ENCODE results near the gene CDIP1. TPM values are rescaled to one million over a fixed set of nuclear protein-coding genes. Genes with fewer than 3 reads are reported as not detected.
A peak's percentile ranks its signal among the peaks of the same experiment; 100 is the strongest.

Gene CDIP1
- total and polyA plus RNA-seq, 9 of the 15 experiments (the other 6 are each of a cell fraction or from before 2014, with no cell fraction given), result 0.29 TPM; not detected in 8

DNA sequence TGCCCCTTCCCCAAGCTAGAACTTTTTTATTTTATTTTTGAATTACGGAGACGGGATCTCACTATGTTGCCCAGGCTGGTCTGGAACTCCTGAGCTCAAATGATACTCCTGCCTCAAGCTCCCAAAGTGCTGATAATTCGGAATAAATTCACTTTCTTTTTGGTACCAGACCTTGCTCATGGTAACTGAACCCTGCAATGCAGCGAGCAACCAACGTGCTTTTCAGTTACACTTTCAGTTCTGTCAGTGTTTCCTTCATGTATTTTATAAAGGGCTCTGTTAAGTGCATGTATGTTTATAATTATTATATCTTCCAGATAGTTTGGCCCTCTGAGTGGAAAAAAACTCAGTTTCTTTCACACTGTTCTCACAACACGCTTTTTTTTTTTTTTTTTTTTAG lies 31.5 kb upstream of the CDIP1 start:
- Histone ChIP-seq H2AFZ (ENCODE audit: low read depth, low read length) (no peak overlapping the region), H3K79me2 (ENCODE audit: control insufficient read depth, insufficient read depth, low read length) (no peaks in the 10 kb centered on the region), H3K27ac (ENCODE audit: extremely low read depth, low read depth, low read length) (no peak overlapping the region), H3K36me3 (ENCODE audit: control insufficient read depth, insufficient read depth, low read length) (no peaks in the 10 kb centered on the region), H3K27me3 (ENCODE audit: control insufficient read depth in 2 of 2, insufficient read depth in 2 of 2, low read length in 2 of 2) (peaks cover 15 to 48% of the 10 kb centered on the region in 2 experiments), H3K4me3 (no peak overlapping the region), H4K20me1 (replicated peaks; ENCODE audit: control insufficient read depth, insufficient read depth, low read length) (no peaks in the 10 kb centered on the region), H3K9ac (ENCODE audit: insufficient read depth in 1 of 2, low read depth in 2 of 2, low read length in 2 of 2) (no peak overlapping the region), H3K9me1 (ENCODE audit: control insufficient read depth, insufficient read depth, low read length) (no peaks in the 10 kb centered on the region), H3K9me3 (replicated peaks; ENCODE audit: control insufficient read depth, insufficient read depth, low read depth, low read length) (no peaks in the 10 kb centered on the region), H3K4me2 (ENCODE audit: insufficient read depth, low read length) (no peak overlapping the region), H3K4me1 (replicated peaks in 1 of 2; ENCODE audit: control insufficient read depth in 2 of 2, insufficient read depth in 2 of 2, low read length in 2 of 2) (no peaks in the 10 kb centered on the region)
- ATAC-seq (no peak), FAIRE-seq (no peak), DNase-seq (ENCODE audit: extremely low read depth in 1 of 4, low spot score in 3 of 4) (no peak)
- in situ Hi-C loops (cut with MboI), result no loop called here
- 17% methylated on average over 5 of the region's 6 CpGs for WGBS (ENCODE audit: insufficient coverage, low coverage, missing lambda C conversion rate)
- intact Hi-C loops (cut with micrococcal nuclease), result no loop called here
- BruUV-seq (replicated peaks), result no TSS peak
- POLR2A ChIA-PET, result interaction anchor here (0.7 kb wide), 1 partner anchor 37 kb away, joined by 3 read pairs; no protein-coding TSS in a partner anchor
- TF ChIP-seq ZNF121 (CRISPR knock-in tag; conservative IDR thresholded peaks at IDR 0.05), result 0 out of 2 replicates have a peak, but pooled peaks have one; percentile 19
- TF ChIP-seq, protein P1, sequence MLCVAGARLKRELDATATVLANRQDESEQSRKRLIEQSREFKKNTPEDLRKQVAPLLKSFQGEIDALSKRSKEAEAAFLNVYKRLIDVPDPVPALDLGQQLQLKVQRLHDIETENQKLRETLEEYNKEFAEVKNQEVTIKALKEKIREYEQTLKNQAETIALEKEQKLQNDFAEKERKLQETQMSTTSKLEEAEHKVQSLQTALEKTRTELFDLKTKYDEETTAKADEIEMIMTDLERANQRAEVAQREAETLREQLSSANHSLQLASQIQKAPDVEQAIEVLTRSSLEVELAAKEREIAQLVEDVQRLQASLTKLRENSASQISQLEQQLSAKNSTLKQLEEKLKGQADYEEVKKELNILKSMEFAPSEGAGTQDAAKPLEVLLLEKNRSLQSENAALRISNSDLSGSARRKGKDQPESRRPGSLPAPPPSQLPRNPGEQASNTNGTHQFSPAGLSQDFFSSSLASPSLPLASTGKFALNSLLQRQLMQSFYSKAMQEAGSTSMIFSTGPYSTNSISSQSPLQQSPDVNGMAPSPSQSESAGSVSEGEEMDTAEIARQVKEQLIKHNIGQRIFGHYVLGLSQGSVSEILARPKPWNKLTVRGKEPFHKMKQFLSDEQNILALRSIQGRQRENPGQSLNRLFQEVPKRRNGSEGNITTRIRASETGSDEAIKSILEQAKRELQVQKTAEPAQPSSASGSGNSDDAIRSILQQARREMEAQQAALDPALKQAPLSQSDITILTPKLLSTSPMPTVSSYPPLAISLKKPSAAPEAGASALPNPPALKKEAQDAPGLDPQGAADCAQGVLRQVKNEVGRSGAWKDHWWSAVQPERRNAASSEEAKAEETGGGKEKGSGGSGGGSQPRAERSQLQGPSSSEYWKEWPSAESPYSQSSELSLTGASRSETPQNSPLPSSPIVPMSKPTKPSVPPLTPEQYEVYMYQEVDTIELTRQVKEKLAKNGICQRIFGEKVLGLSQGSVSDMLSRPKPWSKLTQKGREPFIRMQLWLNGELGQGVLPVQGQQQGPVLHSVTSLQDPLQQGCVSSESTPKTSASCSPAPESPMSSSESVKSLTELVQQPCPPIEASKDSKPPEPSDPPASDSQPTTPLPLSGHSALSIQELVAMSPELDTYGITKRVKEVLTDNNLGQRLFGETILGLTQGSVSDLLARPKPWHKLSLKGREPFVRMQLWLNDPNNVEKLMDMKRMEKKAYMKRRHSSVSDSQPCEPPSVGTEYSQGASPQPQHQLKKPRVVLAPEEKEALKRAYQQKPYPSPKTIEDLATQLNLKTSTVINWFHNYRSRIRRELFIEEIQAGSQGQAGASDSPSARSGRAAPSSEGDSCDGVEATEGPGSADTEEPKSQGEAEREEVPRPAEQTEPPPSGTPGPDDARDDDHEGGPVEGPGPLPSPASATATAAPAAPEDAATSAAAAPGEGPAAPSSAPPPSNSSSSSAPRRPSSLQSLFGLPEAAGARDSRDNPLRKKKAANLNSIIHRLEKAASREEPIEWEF (CRISPR knock-in tag; IDR thresholded peaks at IDR 0.05), result no peak
- peak; percentile 86 for TF ChIP-seq CBX8 (IDR thresholded peaks at IDR 0.05; ENCODE audit: borderline replicate concordance, extremely low read depth, low read depth, low read length, poor library complexity, severe bottlenecking)
- no peak for TF ChIP-seq RBM22 (IDR thresholded peaks at IDR 0.05; ENCODE audit: low read depth, low read length, poor library complexity, severe bottlenecking)
- TF ChIP-seq SOX6 (IDR thresholded peaks at IDR 0.05), result no peak
- no peak for TF ChIP-seq NR2C2 (CRISPR knock-in tag; IDR thresholded peaks at IDR 0.05)
- no peak for TF ChIP-seq NR2C2 (tag; IDR thresholded peaks at IDR 0.05)
- no peak for TF ChIP-seq JUND (IDR thresholded peaks at IDR 0.05; ENCODE audit: borderline replicate concordance, low read depth, low read length)
- no peak for TF ChIP-seq JUND (tag; IDR thresholded peaks at IDR 0.05; ENCODE audit: borderline replicate concordance, low read depth, low read length)
- no peak for TF ChIP-seq POLR3G (IDR thresholded peaks at IDR 0.05; ENCODE audit: extremely low read depth, insufficient read length, insufficient replicate concordance)
- no peak for TF ChIP-seq GATAD2A (IDR thresholded peaks at IDR 0.05)
- TF ChIP-seq SIX5 (IDR thresholded peaks at IDR 0.05; ENCODE audit: borderline replicate concordance in 1 of 2, insufficient read depth in 1 of 2, low read depth in 1 of 2, low read length in 2 of 2), result no peak
- no peak for TF ChIP-seq ZNF212 (CRISPR knock-in tag; IDR thresholded peaks at IDR 0.05)
- CTCF ChIA-PET (ENCODE audit: low intra/inter-chr PET ratio), result no interaction called here
